ENCODE measurements around the gene CBY1. TPM values are rescaled to one million over a fixed set of nuclear protein-coding genes. Genes with fewer than 3 reads are reported as not detected.

CBY1 gene
- total and polyA plus RNA-seq, 3 experiments from 2014 or later: 7.6 to 15.1 (median 14.0) TPM

DNA sequence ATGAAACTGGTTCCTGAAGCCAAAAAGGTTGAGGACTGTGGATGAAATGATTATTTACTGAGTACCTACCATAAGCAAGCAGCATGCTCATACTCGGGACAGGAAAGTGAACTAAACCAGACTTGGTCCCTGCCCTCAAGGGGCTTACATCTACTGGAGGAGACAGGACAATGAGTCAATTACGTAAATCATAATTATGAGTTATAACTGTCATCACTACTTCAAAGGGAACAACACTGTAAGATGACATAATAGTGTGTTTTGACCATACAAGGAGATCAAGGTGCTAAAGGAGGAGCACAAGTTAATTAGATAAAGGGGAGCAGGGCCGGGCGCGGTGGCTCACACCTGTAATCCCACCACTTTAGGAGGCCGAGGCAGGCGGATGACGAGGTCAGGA is 2.7 kb upstream of the CBY1 start:
- peaks cover 0 to 1% of the 10 kb centered on the region in 2 donors for H3K27me3 Mint-ChIP-seq
- peaks cover 0 to 8% (median 0%) of the 10 kb centered on the region in 3 donors for H3K36me3 Mint-ChIP-seq
- H3K9me3 ChIP-seq (ENCODE audit: low read length): no peaks in the 10 kb centered on the region
- H3K4me1 ChIP-seq (ENCODE audit: insufficient read depth, low read length): peaks cover 12% of the 10 kb centered on the region
- POLR2A ChIA-PET: no interaction called here
- peak overlapping the region in 2 of 8 donors; percentile 10 to 67 for H3K27ac Mint-ChIP-seq
- CTCF ChIA-PET: no interaction called here
- peak overlapping the region in 2 of 7 donors; percentile 47 to 76 for H3K4me3 Mint-ChIP-seq
- no peak overlapping the region for H3K4me3 ChIP-seq (ENCODE audit: low read length)
- no peaks in the 10 kb centered on the region for H3K9me3 Mint-ChIP-seq
- H3K27ac ChIP-seq (ENCODE audit: low read depth, low read length): no peak overlapping the region
- H3K4me1 Mint-ChIP-seq: peaks cover 8 to 21% (median 18%) of the 10 kb centered on the region in 3 donors
- no peaks in the 10 kb centered on the region for H3K27me3 ChIP-seq (ENCODE audit: insufficient read depth, low read length, poor library complexity, severe bottlenecking)
- no peak for DNase-seq
- no peaks in the 10 kb centered on the region for H3K36me3 ChIP-seq (ENCODE audit: insufficient read depth, low read length)

GRCh38 chr22:38655519-38656255 is 751 bp upstream of the CBY1 start:
- ChIA-PET CTCF (no interaction called here), POLR2A (no interaction called here)
- Mint-ChIP-seq H3K27ac (peak overlapping the region; percentile 96 to 99 (median 99)), H3K36me3 (peaks cover 0 to 10% (median 0%) of the 10 kb centered on the region in 3 donors), H3K9me3 (no peaks in the 10 kb centered on the region), H3K4me1 (peaks cover 8 to 29% (median 19%) of the 10 kb centered on the region in 3 donors), H3K27me3 (peaks cover 0 to 1% of the 10 kb centered on the region in 2 donors), H3K4me3 (peak overlapping the region; percentile 94 to 97 (median 96))
- Histone ChIP-seq H3K27ac (ENCODE audit: low read depth, low read length) (peak overlapping the region; percentile 96), H3K4me3 (ENCODE audit: low read length) (peak overlapping the region; percentile 88), H3K9me3 (ENCODE audit: low read length) (no peaks in the 10 kb centered on the region), H3K4me1 (ENCODE audit: insufficient read depth, low read length) (peaks cover 12% of the 10 kb centered on the region), H3K36me3 (ENCODE audit: insufficient read depth, low read length) (no peaks in the 10 kb centered on the region), H3K27me3 (ENCODE audit: insufficient read depth, low read length, poor library complexity, severe bottlenecking) (no peaks in the 10 kb centered on the region)
- DNase-seq: no peak

DNA sequence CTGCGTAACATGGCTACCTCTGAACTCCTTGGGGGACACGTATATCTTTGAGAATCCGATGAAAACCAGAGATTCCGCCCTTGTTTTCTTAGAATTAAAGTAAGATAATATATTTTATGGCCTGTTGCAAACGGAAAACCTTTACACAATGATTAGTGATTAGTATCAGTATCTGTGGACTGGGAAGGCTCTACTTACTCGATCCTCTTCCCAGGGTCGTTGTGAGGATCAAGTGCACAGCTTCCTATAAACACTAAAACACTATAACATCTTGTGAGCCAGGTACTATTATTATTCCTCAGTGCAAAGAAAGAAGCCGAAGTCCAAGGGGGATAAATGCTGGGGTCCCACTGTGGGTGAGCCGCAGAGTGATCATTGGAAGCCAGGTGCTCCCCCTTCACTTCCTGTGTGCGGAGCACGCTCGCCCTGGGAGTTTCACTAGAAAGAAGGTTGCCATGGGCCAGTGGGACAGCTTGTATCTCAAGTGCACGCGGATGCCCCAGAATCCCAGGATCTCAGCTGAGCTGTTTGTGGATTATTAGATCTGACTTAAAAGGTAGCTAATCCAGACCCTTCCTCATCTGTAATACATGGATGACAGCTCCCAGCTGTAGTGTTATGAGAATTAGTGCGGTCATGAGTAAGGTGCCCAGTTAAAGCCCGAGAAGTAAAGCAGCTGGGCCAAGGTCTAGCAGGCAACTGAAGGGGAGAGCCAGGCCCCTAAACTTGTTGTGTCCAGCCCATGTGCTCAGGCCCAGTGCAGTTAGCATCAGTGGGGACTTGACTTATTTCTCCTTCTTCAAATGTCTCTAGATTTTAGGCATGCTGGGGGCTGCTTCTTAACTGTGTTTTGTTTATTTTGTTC is 839 bp downstream of the CBY1 start:
- peaks cover 8 to 29% (median 19%) of the 10 kb centered on the region in 3 donors for H3K4me1 Mint-ChIP-seq
- H3K9me3 ChIP-seq (ENCODE audit: low read length): no peaks in the 10 kb centered on the region
- no peaks in the 10 kb centered on the region for H3K36me3 ChIP-seq (ENCODE audit: insufficient read depth, low read length)
- no peaks in the 10 kb centered on the region for H3K9me3 Mint-ChIP-seq
- ChIA-PET POLR2A (interaction anchor here (0.5 kb wide), 1 partner anchor 45 kb away, joined by 8 read pairs; no protein-coding TSS in a partner anchor), CTCF (interaction anchor here (3.5 kb wide), 1 partner anchor 25 kb away, joined by 18 read pairs; the partner anchor contains the start of gene TOMM22)
- DNase-seq: peak; percentile 17 to 59 (median 25)
- H3K27me3 Mint-ChIP-seq: peaks cover 0 to 1% of the 10 kb centered on the region in 2 donors
- H3K27ac ChIP-seq (ENCODE audit: low read depth, low read length): peak overlapping the region; percentile 96
- peak overlapping the region; percentile 96 to 99 (median 99) for H3K27ac Mint-ChIP-seq
- peak overlapping the region; percentile 94 to 97 (median 96) for H3K4me3 Mint-ChIP-seq
- H3K4me3 ChIP-seq (ENCODE audit: low read length): peak overlapping the region; percentile 88
- peaks cover 0 to 16% (median 1%) of the 10 kb centered on the region in 3 donors for H3K36me3 Mint-ChIP-seq
- no peaks in the 10 kb centered on the region for H3K27me3 ChIP-seq (ENCODE audit: insufficient read depth, low read length, poor library complexity, severe bottlenecking)
- H3K4me1 ChIP-seq (ENCODE audit: insufficient read depth, low read length): peaks cover 12% of the 10 kb centered on the region

GRCh38 chr22:38674888-38675287 is 18.4 kb downstream of the CBY1 start:
- Mint-ChIP-seq H3K27ac (peak overlapping the region in 1 of 8 donors; percentile 11), H3K4me3 (no peak overlapping the region), H3K4me1 (no peaks in the 10 kb centered on the region), H3K27me3 (peaks cover 0 to 1% of the 10 kb centered on the region in 2 donors), H3K9me3 (no peaks in the 10 kb centered on the region), H3K36me3 (peaks cover 10 to 29% (median 11%) of the 10 kb centered on the region in 3 donors)
- peaks cover 11% of the 10 kb centered on the region for H3K36me3 ChIP-seq (ENCODE audit: insufficient read depth, low read length)
- ChIA-PET CTCF (no interaction called here), POLR2A (interaction anchor here (0.9 kb wide), 1 partner anchor 25 kb away, joined by 3 read pairs; no protein-coding TSS in a partner anchor)
- no peak overlapping the region for H3K27ac ChIP-seq (ENCODE audit: low read depth, low read length)
- H3K9me3 ChIP-seq (ENCODE audit: low read length): no peaks in the 10 kb centered on the region
- no peaks in the 10 kb centered on the region for H3K4me1 ChIP-seq (ENCODE audit: insufficient read depth, low read length)
- H3K27me3 ChIP-seq (ENCODE audit: insufficient read depth, low read length, poor library complexity, severe bottlenecking): no peaks in the 10 kb centered on the region
- no peak overlapping the region for H3K4me3 ChIP-seq (ENCODE audit: low read length)
- no peak for DNase-seq

GRCh38 chr22:38675833-38676232 is 19.4 kb downstream of the CBY1 start:
- peaks cover 7 to 26% (median 10%) of the 10 kb centered on the region in 3 donors for H3K36me3 Mint-ChIP-seq
- no peaks in the 10 kb centered on the region for H3K9me3 Mint-ChIP-seq
- H3K9me3 ChIP-seq (ENCODE audit: low read length): no peaks in the 10 kb centered on the region
- no peaks in the 10 kb centered on the region for H3K4me1 ChIP-seq (ENCODE audit: insufficient read depth, low read length)
- no peak overlapping the region for H3K27ac Mint-ChIP-seq
- peaks cover 11% of the 10 kb centered on the region for H3K36me3 ChIP-seq (ENCODE audit: insufficient read depth, low read length)
- DNase-seq: no peak
- H3K27me3 Mint-ChIP-seq: peaks cover 0 to 1% of the 10 kb centered on the region in 2 donors
- no peaks in the 10 kb centered on the region for H3K4me1 Mint-ChIP-seq
- H3K27me3 ChIP-seq (ENCODE audit: insufficient read depth, low read length, poor library complexity, severe bottlenecking): no peaks in the 10 kb centered on the region
- POLR2A ChIA-PET: interaction anchor here (0.9 kb wide), 1 partner anchor 24 kb away, joined by 3 read pairs; no protein-coding TSS in a partner anchor
- H3K4me3 Mint-ChIP-seq: peak overlapping the region in 1 of 7 donors; percentile 37
- CTCF ChIA-PET: no interaction called here
- H3K27ac ChIP-seq (ENCODE audit: low read depth, low read length): no peak overlapping the region
- no peak overlapping the region for H3K4me3 ChIP-seq (ENCODE audit: low read length)

- no peaks in the 10 kb centered on the region for H3K9me3 ChIP-seq (ENCODE audit: low read length)
- CTCF ChIA-PET: interaction anchor here (0.7 to 2.8 kb wide), 15 partner anchors 10 to 688 kb away, joined by 3 to 19 read pairs (median 4); partner anchors contain the start of genes CBY1, FAM227A, GTPBP1 and JOSD1
- H3K36me3 Mint-ChIP-seq: peaks cover 0 to 47% (median 7%) of the 10 kb centered on the region in 3 donors
These were observed 25.3 kb downstream of the CBY1 start, which contains the start of gene TOMM22 for GRCh38 chr22:38681582-38682335. Gene TOMM22, plus strand, starts transcription at chr22:38681957. Its CDS starts 22 bp downstream, at chr22:38681979.

GRCh38 chr22:38684895-38685294 is 28.5 kb downstream of the CBY1 start:
- Histone ChIP-seq H3K27ac (ENCODE audit: low read depth, low read length) (no peak overlapping the region), H3K36me3 (ENCODE audit: insufficient read depth, low read length) (peaks cover 39% of the 10 kb centered on the region), H3K27me3 (ENCODE audit: insufficient read depth, low read length, poor library complexity, severe bottlenecking) (no peaks in the 10 kb centered on the region), H3K4me1 (ENCODE audit: insufficient read depth, low read length) (peaks cover 14% of the 10 kb centered on the region), H3K9me3 (ENCODE audit: low read length) (no peaks in the 10 kb centered on the region), H3K4me3 (ENCODE audit: low read length) (no peak overlapping the region)
- H3K4me3 Mint-ChIP-seq: peak overlapping the region in 1 of 7 donors; percentile 33
- no peak for DNase-seq
- H3K27ac Mint-ChIP-seq: peak overlapping the region in 3 of 8 donors; percentile 46 to 86 (median 67)
- no peaks in the 10 kb centered on the region for H3K27me3 Mint-ChIP-seq
- H3K4me1 Mint-ChIP-seq: peaks cover 17 to 23% (median 21%) of the 10 kb centered on the region in 3 donors
- no peaks in the 10 kb centered on the region for H3K9me3 Mint-ChIP-seq
- H3K36me3 Mint-ChIP-seq: peaks cover 0 to 75% (median 12%) of the 10 kb centered on the region in 3 donors
- ChIA-PET POLR2A (no interaction called here), CTCF (interaction anchor here (0.7 kb wide), 1 partner anchor 12 kb away, joined by 3 read pairs; no protein-coding TSS in a partner anchor)

More at GRCh38 chr22:38681582-38682335, 25.3 kb downstream of the CBY1 start, which contains the start of gene TOMM22:
- Histone ChIP-seq H3K27me3 (ENCODE audit: insufficient read depth, low read length, poor library complexity, severe bottlenecking) (no peaks in the 10 kb centered on the region), H3K4me1 (ENCODE audit: insufficient read depth, low read length) (peaks cover 14% of the 10 kb centered on the region), H3K27ac (ENCODE audit: low read depth, low read length) (peak within 1 kb of the TSS; percentile 85), H3K36me3 (ENCODE audit: insufficient read depth, low read length) (peaks cover 23% of the 10 kb centered on the region), H3K4me3 (ENCODE audit: low read length) (peak within 1 kb of the TSS; percentile 95)
- no peaks in the 10 kb centered on the region for H3K9me3 Mint-ChIP-seq
- H3K4me3 Mint-ChIP-seq: peak within 1 kb of the TSS; percentile 95 to 99 (median 99)
- peaks cover 0 to 1% of the 10 kb centered on the region in 2 donors for H3K27me3 Mint-ChIP-seq
- peak; percentile 77 to 87 (median 79) for DNase-seq
- POLR2A ChIA-PET: interaction anchor here (0.5 to 1.9 kb wide), 10 partner anchors 15 to 161 kb away, joined by 3 to 12 read pairs (median 4); partner anchors contain the start of genes GTPBP1 and JOSD1
- peaks cover 17 to 23% (median 21%) of the 10 kb centered on the region in 3 donors for H3K4me1 Mint-ChIP-seq
- peak within 1 kb of the TSS; percentile 95 to 100 (median 98) for H3K27ac Mint-ChIP-seq
